Glomerular visceral epithelial cell (primary cell): ENCODE data around the gene ZFHX3.
A peak's percentile ranks its signal among the peaks of the same experiment; 100 is the strongest.

Source experiments
- DNase-seq: peaks from one replicate; pipeline ENCODE4 v3.0.0-alpha.2; 2016; ENCODE audit errors: extremely low spot score

Gene ZFHX3

DNA sequence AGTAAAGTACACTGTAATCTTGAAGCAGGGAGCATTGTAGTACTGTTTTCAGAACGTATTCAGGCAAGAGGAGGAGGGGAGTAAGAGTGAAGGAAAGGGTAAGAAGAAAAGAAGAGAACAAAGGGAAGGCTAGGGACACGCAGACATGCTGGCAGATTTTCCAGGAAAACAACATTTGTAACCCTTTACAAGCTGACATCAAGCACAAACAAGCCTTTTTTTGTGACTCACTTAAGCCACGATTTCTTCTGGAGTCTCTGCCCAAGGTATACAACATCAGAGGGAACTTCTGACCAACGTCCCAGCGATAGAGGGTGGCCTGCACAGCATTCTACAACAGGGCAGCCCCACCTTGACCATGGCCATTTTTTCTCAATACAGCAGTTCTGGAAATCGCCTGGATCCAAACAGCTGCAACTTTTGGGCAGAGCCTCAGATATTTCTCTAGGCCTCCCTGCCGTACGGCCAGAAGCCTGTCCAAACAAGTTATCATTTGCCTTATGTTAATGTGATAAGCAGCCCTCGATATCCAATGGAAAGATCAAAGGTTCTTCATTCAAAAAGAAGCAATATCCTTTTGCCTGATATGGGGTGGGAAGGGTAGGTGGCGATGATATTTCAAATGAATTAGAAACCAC, 247.3 kb downstream of the ZFHX3 start:
- no peak for DNase-seq

- no peak for DNase-seq
Measured at GRCh38 chr16:72798264-72798663, 249.7 kb downstream of the ZFHX3 start.

GRCh38 chr16:72797621-72798020, 250.3 kb downstream of the ZFHX3 start:
- DNase-seq, result no peak

DNA sequence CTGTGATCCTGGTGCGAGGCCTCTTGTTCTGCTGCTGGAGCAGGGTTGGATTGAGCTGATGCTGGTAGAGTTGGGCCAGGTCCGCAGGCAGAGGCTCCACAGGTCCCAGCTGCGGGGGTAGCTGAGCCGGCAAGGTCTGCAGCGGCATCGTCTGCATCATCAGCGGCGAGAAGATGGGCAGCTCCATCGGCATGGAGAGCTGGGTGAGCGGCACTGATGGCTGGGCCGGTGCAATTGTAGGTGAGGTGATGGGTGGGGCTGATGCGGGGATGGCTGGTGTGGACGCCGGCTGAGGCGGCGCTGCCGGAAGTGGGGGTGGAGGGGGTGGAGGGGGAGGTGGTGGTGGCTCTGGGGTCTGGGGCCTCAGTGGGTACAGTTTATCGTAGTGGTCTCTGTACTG, 251.7 kb downstream of the ZFHX3 start:
- DNase-seq, result no peak

DNA sequence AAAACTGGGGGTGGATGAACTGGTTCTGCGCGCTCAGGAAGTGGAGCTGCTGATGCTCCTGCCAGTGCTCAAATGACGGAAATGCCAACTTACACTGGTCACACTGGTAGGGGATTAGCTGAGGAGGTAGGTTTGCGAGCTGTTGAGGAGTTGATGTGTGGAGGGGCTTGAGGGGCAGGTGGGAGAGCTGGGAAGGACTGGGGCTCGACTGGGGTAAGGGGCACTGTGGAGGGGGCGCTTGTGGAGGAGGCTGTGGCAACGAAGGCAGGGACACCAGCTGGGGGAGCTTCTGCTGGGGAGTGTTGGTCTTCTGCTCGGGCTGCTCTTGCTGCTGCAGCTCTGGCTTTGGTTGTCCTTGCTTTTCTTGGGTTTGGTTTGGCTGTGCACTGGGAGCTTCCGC, 252.9 kb downstream of the ZFHX3 start:
- DNase-seq, result no peak

DNA sequence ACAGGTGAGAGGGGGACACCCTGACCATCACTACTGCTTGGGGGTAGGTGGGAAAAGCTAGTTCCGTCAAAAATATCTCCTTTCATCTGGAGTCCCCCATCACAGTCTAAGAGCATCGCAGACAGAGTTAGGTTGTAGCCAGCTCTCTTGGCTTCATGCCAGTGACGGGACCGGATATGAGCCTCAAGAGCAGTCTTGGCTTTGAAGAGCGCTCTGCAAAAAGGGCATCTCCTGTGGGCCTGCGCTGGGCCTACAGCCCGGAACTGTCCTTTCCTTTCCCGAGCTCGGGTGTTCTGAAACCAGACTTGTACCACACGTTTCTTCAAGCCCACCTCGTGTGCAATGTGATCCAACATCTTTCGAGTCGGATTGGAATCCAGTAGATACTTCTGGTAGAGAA, 253.6 kb downstream of the ZFHX3 start:
- no peak for DNase-seq

- DNase-seq, result no peak
Measured at GRCh38 chr16:72793716-72794115, 254.2 kb downstream of the ZFHX3 start.

- DNase-seq, result no peak
Measured at GRCh38 chr16:72793017-72793416, 254.9 kb downstream of the ZFHX3 start.

GRCh38 chr16:72791786-72792185, 256.1 kb downstream of the ZFHX3 start:
- no peak for DNase-seq

DNA sequence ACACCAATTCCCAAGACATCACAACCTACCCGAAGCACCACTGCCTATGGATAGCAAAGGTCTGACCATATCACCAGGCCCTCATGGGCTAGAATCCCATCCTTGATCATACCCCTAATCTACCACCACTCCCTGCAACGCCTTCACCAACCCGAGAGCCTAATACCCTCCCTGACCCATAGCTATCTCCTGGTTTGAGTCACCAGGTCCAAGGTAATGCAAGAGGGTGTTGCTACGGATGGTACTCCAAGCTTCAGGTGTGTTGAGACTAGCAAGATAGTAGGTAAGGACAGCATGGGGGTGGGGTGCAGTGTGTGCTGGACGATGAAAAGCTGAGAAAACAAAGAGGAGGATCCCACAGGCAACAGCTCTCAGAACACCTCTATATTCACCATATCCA, 258.0 kb downstream of the ZFHX3 start:
- DNase-seq, result no peak

- no peak for DNase-seq
Measured at GRCh38 chr16:72789465-72789864, 258.5 kb downstream of the ZFHX3 start.

DNA sequence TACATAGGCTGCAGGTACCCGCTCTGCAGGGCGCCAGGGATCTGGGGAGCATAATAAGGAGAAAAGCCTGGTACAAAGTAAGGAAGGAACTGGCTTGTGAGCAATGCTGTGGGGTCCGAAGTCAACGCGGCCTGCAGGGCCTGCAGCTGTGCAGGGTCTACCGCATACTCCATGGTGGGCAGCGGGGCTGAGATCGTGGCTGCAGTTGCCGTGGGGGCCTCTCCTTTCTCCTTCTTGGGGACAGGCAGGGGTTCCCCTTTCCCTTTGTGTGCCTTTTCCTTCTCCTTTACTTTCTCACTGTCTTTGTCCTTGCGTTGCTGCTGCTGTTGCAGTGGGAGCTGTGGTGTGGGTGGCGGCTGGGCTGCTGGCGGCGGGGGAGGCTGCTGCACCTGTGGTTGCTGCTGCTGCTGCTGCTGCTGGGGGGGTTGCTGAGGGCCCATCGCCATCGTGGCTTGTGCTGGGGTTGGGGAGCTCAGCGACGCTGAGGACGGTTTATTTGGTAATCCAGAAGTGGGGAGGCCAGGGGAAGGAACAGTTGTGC, 259.6 kb downstream of the ZFHX3 start:
- DNase-seq, result no peak

- peak; percentile 81 for DNase-seq
Measured at GRCh38 chr16:72787514-72788268, 260.2 kb downstream of the ZFHX3 start.

- DNase-seq, result no peak
Measured at GRCh38 chr16:72787130-72787513, 260.8 kb downstream of the ZFHX3 start.

- DNase-seq, result no peak
Measured at GRCh38 chr16:72786606-72787005, 261.3 kb downstream of the ZFHX3 start.

DNA sequence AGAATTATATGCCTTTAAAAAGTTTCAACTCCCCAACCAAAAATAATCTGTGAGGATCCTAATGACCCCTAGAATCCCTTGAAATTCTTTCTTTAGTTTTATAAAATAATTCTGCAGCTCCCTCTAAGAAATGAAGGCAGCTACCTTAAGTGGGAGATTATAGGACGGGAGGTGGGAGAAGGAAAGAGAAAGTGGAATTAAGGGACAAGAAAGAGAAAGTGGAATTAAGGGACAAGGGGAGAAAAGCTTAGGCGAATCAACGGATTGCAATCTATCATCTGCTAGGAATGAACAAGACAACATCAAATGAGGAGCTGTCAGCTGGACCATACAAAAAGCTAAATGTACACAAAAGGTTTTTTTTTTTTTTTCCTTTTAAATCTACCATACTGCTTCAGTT, 262.0 kb downstream of the ZFHX3 start:
- no peak for DNase-seq

GRCh38 chr16:72785171-72785570, 262.8 kb downstream of the ZFHX3 start:
- no peak for DNase-seq

DNA sequence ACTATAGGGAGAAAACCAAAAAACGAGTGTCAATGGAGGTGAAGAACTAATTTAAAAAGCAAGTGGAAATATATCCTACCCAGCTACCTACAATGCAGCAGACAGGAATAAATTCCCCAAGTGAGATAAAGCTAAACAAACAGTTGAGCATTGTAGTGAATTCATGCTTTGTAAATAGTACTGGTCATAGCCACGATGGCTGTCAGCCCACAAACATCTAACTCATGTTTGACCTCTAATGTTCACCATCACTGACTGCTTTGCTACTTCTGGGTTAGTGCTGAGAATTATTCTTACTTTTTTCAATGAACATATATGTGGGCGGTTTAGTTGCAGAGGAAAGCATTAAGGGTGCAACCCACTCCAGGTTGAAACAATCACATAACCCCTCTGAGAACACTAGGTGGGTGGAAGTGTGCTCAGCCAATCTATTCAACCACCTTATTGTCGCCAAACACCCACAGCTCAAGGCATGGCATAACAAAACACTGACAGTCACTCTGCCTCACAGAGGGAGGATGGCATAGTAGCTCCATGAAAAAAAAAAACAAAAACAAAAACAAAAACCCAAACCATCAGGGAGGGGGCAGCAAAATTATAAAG, 264.1 kb downstream of the ZFHX3 start:
- DNase-seq, result no peak

- DNase-seq, result no peak
Measured at GRCh38 chr16:72769876-72770275, 278.1 kb downstream of the ZFHX3 start.

DNA sequence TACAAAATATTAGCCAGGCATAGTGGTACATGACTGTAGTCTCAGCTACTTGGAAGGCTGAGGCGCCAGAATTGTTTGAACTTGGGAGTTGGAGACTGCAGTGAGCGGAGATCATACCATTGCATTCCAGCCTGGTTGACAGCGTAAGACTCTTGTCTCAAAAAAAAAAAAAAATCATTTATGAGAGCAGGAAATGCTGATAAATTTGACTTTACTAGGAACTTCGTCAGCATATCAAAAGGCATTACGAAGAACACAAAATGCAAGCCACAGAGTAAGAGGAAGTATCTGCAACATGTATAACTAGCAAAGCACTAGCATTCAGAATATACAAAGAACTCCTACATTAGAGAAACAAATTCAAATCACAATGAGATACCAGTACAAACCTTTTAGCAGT, 279.3 kb downstream of the ZFHX3 start:
- DNase-seq, result no peak

DNA sequence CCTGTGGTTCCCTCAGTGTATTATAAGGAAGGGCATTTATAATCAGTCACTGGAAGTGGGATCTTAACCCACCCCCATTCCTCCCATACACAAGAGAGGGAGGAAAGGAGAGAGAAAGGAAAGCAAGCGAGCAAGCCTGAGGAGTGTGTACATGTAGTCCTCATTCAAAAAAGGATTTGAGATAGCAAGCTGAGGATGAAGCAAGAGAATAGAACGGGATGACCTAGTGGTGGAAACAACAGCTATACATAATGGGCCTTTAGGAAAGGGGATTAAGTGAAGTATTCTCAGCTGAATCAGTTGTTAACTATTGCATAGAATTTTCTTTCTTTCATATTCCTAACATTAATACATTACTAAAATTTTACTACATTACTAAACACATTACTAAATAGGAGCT, 281.4 kb downstream of the ZFHX3 start:
- DNase-seq, result no peak

- no peak for DNase-seq
Measured at GRCh38 chr16:72764015-72764654, 283.8 kb downstream of the ZFHX3 start.

GRCh38 chr16:72760581-72760980, 287.3 kb downstream of the ZFHX3 start:
- DNase-seq, result no peak
